Cardiac muscle cell (in vitro differentiated cells and primary cell): ENCODE data around the gene IGF2BP2. TPM values are rescaled to one million over a fixed set of nuclear protein-coding genes. Genes with fewer than 3 reads are reported as not detected.

Source experiments
- DNase-seq, 2 donors: peaks; one replicate each; pipeline versions ENCODE4 v3.0.0 to v3.0.0-alpha.2; 2010 to 2017; ENCODE audit warnings: low read depth in 1 of 2, low spot score in 1 of 2
- H3K27ac ChIP-seq: fragments of 200-600 bp; sonication (generic); 2 replicates; pipeline ENCODE4 v1.5.1; 2016
- H3K27me3 ChIP-seq: fragments of 200-600 bp; sonication (generic); 2 replicates; pipeline ENCODE4 v1.6.0; 2016; ENCODE audit warnings: control low read depth
- H3K36me3 ChIP-seq: fragments of 200-600 bp; sonication (generic); 2 replicates; pipeline ENCODE4 v1.5.1; 2016; ENCODE audit warnings: control low read depth
- H3K4me1 ChIP-seq: fragments of 200-600 bp; sonication (generic); 2 replicates; pipeline ENCODE4 v1.8.1; 2017; ENCODE audit warnings: low read depth, mild to moderate bottlenecking, mixed run types
- H3K4me3 ChIP-seq: fragments of 200-600 bp; sonication (generic); 2 replicates; pipeline ENCODE4 v1.5.1; 2016; ENCODE audit warnings: mild to moderate bottlenecking
- H3K9me3 ChIP-seq: fragments of 200-600 bp; sonication (generic); 2 replicates; pipeline ENCODE4 v1.5.1; 2017; ENCODE audit warnings: low read depth, mild to moderate bottlenecking, control low read depth
- polyA plus RNA-seq: library from polyadenylated mRNA; unstranded; fragments of >200 nt; fragmentation: Nextera tagmentation; extraction: Ambion mirVana; gene quantifications from 2 replicates; pipeline ENCODE4 v1.2.1, GENCODE V29; 2016
- total RNA-seq: library from RNA; depleted of rRNA; stranded (reverse); fragments of >200 nt; gene quantifications from 2 replicates; pipeline ENCODE4 v1.2.3, GENCODE V29; 2016
- TF ChIP-seq, protein P1 (sequence below): IDR thresholded peaks from 2 replicates; pipeline ENCODE4 v1.5.1; 2012; ENCODE audit warnings: low read depth, mild to moderate bottlenecking, low read length

The IGF2BP2 gene
- total and polyA plus RNA-seq, 2 experiments from 2014 or later = 119 to 129 TPM

DNA sequence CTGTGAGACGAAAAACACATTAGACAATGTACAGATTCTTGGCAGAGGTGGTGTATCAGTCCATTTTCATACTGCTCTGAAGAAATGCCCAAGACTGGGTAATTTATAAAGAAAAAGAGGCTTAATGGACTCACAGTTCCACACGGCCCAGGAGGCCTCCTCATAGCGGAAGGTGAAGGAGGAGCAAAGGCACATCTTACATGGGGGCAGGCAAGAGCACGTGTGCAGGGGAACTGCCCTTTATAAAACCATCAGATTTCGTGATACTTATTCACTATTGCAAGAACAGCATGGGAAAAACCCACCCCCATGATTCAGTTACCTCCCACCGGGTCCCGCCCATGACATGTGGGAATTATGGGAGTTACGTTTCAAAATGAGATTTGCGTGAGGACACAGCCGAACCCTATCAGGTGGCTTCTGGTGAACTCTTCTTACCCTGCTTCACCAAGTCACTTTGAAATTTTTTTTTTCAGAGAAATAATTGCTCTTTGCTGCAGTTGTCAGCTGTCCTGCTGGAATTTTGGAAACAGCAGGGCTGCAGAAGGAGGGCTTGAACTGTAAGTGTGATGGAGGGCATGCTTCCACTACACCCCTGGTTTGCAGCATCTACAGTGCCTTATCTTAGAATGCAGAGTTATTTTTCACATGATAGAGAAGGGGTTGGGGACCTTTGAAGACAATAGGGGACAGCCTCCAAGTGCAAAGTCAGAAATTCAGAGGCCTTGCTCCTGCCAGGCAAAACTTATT, 2.9 kb upstream of the IGF2BP2 start:
- Histone ChIP-seq H3K9me3 (no peaks in the 10 kb centered on the region), H3K27ac (no peak overlapping the region), H3K4me1 (no peaks in the 10 kb centered on the region), H3K36me3 (no peaks in the 10 kb centered on the region), H3K27me3 (no peaks in the 10 kb centered on the region), H3K4me3 (no peak overlapping the region)
- TF ChIP-seq, protein P1, sequence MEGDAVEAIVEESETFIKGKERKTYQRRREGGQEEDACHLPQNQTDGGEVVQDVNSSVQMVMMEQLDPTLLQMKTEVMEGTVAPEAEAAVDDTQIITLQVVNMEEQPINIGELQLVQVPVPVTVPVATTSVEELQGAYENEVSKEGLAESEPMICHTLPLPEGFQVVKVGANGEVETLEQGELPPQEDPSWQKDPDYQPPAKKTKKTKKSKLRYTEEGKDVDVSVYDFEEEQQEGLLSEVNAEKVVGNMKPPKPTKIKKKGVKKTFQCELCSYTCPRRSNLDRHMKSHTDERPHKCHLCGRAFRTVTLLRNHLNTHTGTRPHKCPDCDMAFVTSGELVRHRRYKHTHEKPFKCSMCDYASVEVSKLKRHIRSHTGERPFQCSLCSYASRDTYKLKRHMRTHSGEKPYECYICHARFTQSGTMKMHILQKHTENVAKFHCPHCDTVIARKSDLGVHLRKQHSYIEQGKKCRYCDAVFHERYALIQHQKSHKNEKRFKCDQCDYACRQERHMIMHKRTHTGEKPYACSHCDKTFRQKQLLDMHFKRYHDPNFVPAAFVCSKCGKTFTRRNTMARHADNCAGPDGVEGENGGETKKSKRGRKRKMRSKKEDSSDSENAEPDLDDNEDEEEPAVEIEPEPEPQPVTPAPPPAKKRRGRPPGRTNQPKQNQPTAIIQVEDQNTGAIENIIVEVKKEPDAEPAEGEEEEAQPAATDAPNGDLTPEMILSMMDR = no peak
- DNase-seq = no peak

DNA sequence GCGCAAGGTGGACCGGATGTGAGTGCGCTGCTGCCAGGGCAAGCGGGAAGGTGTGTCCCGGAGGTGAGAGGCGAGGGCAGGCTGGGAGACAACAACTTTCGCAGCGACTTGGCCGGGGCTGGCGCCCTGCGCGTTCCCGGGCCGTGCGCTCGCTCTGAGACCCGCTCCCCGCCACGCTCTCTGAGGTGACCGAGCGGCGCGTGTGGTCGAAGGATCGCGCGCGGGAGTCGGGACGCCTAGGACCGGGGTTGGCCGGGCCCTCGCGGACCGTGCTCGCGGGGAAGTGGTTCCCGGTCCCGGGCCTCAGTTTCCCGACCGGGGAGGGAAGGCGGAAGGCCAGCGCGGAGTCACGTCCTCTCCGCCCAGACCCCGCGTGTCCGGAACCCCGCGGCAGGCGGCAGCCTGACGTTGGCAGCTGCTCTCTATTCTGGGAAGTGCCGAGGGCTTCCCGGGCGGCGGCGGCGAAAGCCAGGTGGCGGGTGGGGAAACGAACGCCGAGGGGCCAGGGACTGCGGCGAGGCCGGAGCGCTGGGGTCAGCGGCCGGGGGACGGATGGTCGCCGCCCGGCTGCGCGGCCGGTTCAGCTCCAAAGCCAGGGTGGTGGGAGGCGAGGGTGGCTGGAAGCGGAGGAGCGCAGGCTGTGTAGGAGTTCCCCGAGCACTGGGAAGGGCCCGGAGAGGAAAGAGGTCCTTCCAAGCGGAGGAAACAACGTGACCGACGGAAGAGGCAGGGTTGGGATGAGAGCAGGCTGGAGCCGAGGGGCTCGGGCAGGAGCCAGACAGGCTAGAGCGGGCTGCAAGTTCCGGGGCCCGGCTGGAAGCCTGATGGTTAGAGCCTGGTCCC, 1.0 kb upstream of the IGF2BP2 start:
- peak overlapping the region; percentile 94 for H3K4me3 ChIP-seq
- H3K27ac ChIP-seq = peak overlapping the region; percentile 71
- no peaks in the 10 kb centered on the region for H3K36me3 ChIP-seq
- H3K4me1 ChIP-seq = peaks cover 12% of the 10 kb centered on the region
- H3K9me3 ChIP-seq = no peaks in the 10 kb centered on the region
- no peaks in the 10 kb centered on the region for H3K27me3 ChIP-seq
- peak; percentile 71 for DNase-seq
- TF ChIP-seq, protein P1 = no peak

DNA sequence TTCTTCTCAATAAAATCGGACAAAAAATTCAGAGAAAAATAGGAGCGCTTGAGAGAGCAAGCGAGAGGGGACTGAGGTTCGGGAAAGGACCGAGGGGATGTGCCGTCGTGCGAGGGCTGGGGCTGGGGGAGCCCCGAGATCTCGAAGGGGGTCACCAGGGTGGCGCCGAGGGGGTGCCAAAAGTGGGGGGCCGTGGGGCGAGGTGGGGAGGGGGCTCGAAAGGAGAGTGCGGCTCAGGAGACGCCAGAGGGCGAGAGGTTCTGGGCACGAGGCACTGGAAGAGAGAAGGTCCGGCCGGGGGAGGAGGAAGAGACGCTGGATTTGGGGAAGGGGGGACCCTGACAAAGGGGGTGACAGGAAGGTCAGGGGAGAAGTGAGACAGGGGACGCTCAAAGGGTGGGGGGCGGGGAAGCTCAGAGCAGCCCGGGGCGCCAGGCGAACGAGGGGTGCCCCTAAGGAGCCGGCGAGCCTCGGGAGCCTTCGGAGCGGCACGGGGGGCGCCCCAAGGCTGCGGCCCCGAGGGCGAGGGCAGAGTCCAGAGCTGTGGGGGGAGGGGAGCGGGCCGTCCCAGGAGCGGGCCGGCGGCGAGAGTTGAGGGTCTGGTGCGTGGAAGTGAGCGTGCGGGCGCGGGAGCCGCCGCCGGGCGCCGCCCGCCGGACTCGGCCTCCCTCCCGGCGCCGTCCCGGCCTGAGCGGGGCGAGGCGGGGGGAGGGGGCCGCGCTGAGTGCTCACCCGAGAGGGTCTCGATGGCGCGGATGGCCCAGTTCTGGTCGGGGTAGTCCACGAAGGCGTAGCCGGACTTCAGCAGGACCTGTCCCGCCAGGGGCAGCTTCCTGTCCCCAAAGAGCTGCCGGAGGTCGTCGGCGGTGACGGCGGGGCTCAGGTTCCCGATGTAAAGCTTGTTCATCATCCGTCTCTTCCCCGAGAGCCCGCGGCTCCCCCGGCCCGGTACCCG, 514 bp downstream of the IGF2BP2 start:
- no peaks in the 10 kb centered on the region for H3K9me3 ChIP-seq
- H3K36me3 ChIP-seq = no peaks in the 10 kb centered on the region
- H3K4me3 ChIP-seq = peak overlapping the region; percentile 94
- no peaks in the 10 kb centered on the region for H3K27me3 ChIP-seq
- TF ChIP-seq, protein P1 = no peak
- peaks cover 28% of the 10 kb centered on the region for H3K4me1 ChIP-seq
- DNase-seq = peak; percentile 40 to 64
- peak overlapping the region; percentile 100 for H3K27ac ChIP-seq

DNA sequence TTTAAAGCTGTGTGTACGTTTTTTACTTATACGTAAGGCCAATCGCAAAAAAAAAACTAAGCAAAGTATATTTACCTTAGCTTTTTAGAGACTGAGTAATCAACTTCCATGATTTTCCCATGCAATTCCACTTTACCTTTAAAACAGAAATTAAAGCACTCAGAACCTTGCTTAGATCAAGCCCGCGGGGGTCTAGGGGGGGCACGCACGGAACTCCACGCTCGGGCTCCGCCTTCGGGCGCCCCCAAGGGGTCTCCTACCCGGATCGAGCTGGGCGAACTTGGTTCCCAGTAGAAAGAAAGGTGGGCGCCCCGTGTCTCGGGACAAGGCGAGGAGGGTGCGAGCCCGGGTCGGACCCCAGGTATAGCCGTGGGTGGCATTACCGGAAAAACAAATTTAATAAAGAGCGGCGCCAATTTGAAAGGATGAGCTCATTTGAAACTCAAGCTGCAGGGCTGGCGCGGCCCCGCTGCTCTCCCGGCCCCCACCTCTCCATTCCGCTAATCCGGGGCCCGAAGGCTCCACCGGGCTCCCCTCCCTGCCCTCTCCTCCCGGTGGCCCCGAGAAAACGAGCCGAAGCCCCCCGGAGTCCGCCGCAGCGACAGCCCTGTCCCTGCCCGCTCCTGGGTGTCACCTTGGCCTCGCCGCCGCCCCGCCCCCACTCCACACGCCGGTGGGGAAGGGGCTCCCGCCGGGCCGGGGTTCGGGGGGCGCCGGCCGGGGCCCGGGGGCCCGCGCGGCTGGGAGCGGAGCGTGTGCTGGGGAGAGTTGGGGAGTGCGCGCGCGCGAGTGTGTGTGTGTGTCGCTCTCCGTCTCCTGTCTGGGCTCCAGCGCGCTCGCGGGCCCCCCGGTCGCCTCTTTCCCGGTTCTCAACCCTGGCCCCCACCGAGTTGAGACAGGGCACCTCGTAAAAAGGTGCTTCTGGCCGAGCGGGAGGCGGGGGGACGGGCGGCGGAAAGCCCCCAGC, 1.5 kb downstream of the IGF2BP2 start:
- Histone ChIP-seq H3K4me3 (peak overlapping the region; percentile 94), H3K27ac (peak overlapping the region; percentile 100), H3K27me3 (no peaks in the 10 kb centered on the region), H3K36me3 (no peaks in the 10 kb centered on the region), H3K4me1 (peaks cover 37% of the 10 kb centered on the region), H3K9me3 (no peaks in the 10 kb centered on the region)
- TF ChIP-seq, protein P1 = peak; percentile 15
- DNase-seq = peak; percentile 58 to 72
